ENCODE measurements around the gene KLHL26.

The KLHL26 gene

DNA sequence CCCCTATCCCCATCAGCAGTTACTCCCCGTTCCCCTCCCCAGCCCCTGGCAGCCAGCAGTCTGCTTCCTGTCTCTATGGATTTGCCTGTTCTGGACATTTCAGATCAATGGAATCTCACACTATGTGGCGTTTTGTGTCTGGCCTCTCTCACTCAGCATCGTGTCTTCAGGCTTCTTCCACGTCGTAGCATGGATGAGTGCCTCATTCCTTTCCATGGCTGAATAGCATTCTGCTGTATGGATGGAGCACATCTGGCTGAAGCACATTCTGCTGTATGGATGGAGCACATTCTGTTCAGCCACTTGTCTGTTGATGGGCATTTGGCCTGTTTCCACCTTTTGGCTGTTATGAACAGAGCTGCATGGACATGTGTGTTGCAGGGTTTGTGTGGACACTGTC, 76.2 kb downstream of the KLHL26 start:
- H3K9me3 ChIP-seq (ENCODE audit: insufficient read depth, low read length): no peaks in the 10 kb centered on the region
- no peak overlapping the region for H3K27ac ChIP-seq (ENCODE audit: low read length)
- no peak overlapping the region for H3K4me2 ChIP-seq (ENCODE audit: low read length)
- no peak overlapping the region for H2AFZ ChIP-seq (ENCODE audit: low read depth, low read length)
- peaks cover 21% of the 10 kb centered on the region for H4K20me1 ChIP-seq (ENCODE audit: insufficient read depth, low read length)
- H3K27me3 ChIP-seq (ENCODE audit: low read depth, low read length): no peaks in the 10 kb centered on the region
- H3K4me3 ChIP-seq (ENCODE audit: low read length): no peak overlapping the region
- H3K9ac ChIP-seq (ENCODE audit: low read length): no peak overlapping the region
- H3K36me3 ChIP-seq (replicated peaks; ENCODE audit: low read depth, low read length): no peaks in the 10 kb centered on the region
- H3K4me1 ChIP-seq (ENCODE audit: low read length): peaks cover 4% of the 10 kb centered on the region
- TF ChIP-seq EZH2phosphoT487 (IDR thresholded peaks at IDR 0.05; ENCODE audit: low read depth): no peak
- TF ChIP-seq, protein P1, sequence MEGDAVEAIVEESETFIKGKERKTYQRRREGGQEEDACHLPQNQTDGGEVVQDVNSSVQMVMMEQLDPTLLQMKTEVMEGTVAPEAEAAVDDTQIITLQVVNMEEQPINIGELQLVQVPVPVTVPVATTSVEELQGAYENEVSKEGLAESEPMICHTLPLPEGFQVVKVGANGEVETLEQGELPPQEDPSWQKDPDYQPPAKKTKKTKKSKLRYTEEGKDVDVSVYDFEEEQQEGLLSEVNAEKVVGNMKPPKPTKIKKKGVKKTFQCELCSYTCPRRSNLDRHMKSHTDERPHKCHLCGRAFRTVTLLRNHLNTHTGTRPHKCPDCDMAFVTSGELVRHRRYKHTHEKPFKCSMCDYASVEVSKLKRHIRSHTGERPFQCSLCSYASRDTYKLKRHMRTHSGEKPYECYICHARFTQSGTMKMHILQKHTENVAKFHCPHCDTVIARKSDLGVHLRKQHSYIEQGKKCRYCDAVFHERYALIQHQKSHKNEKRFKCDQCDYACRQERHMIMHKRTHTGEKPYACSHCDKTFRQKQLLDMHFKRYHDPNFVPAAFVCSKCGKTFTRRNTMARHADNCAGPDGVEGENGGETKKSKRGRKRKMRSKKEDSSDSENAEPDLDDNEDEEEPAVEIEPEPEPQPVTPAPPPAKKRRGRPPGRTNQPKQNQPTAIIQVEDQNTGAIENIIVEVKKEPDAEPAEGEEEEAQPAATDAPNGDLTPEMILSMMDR (IDR thresholded peaks at IDR 0.05; ENCODE audit: low read depth, low read length): no peak
- no peaks in the 10 kb centered on the region for H3K79me2 ChIP-seq (ENCODE audit: low read length)

DNA sequence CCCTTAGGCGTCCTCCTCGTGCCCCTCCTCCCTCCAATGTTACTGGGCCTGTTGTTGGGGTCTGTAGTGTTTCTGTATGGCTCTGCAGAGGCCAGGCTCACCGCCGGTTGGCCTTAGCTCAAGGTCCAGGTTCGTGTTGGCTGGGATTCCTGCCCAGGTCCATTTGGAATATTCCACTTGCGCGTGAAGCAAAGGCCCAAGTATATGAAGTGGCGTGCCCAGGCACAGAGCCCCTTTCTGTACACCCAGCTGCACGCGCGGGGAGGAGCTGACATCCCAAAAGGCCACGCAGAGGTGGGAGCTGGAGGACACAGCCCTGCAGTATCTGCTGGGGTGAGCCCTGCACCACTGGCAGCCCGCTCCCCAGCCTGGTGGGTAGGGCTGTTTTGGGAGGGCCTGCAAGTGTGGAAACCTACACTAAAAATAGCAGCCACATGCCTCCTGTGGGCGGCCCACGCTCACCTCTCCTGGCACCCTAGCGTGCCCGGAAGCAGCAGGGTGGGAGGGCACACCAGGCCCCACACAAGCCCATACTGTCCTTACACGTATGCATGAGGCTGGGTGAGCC, 76.8 kb downstream of the KLHL26 start:
- Histone ChIP-seq H3K36me3 (replicated peaks; ENCODE audit: low read depth, low read length) (no peaks in the 10 kb centered on the region), H3K27ac (ENCODE audit: low read length) (no peak overlapping the region), H4K20me1 (ENCODE audit: insufficient read depth, low read length) (peaks cover 14% of the 10 kb centered on the region), H3K9ac (ENCODE audit: low read length) (no peak overlapping the region), H3K4me2 (ENCODE audit: low read length) (no peak overlapping the region), H3K4me1 (ENCODE audit: low read length) (peaks cover 8% of the 10 kb centered on the region), H3K27me3 (ENCODE audit: low read depth, low read length) (no peaks in the 10 kb centered on the region), H2AFZ (ENCODE audit: low read depth, low read length) (no peak overlapping the region), H3K79me2 (ENCODE audit: low read length) (no peaks in the 10 kb centered on the region), H3K9me3 (ENCODE audit: insufficient read depth, low read length) (no peaks in the 10 kb centered on the region), H3K4me3 (ENCODE audit: low read length) (no peak overlapping the region)
- TF ChIP-seq, protein P1 (IDR thresholded peaks at IDR 0.05; ENCODE audit: low read depth, low read length): no peak
- no peak for TF ChIP-seq EZH2phosphoT487 (IDR thresholded peaks at IDR 0.05; ENCODE audit: low read depth)

DNA sequence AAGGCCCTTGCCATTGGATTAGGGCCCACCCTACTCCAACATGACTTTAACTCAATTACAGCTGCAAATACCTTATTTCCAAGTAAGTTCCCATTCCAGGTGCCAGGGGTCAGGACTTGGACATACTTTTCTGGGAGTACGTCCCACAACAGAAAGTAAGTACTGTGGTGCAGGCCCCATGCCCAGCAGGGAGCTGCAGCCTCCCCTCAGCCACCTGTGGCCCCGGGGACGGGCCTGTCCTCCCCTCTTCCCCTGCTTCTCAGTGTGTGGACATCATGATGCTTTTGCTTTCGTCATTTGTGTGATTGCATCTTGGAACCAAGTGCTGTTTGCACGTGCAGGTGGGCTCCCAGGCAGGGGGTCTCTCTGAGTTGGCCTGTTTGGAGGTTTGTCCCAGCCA, 78.6 kb downstream of the KLHL26 start:
- H3K79me2 ChIP-seq (ENCODE audit: low read length): no peaks in the 10 kb centered on the region
- no peak overlapping the region for H2AFZ ChIP-seq (ENCODE audit: low read depth, low read length)
- H3K27ac ChIP-seq (ENCODE audit: low read length): no peak overlapping the region
- peaks cover 15% of the 10 kb centered on the region for H4K20me1 ChIP-seq (ENCODE audit: insufficient read depth, low read length)
- TF ChIP-seq EZH2phosphoT487 (IDR thresholded peaks at IDR 0.05; ENCODE audit: low read depth): no peak
- TF ChIP-seq, protein P1 (IDR thresholded peaks at IDR 0.05; ENCODE audit: low read depth, low read length): no peak
- no peak overlapping the region for H3K4me2 ChIP-seq (ENCODE audit: low read length)
- H3K9ac ChIP-seq (ENCODE audit: low read length): no peak overlapping the region
- no peaks in the 10 kb centered on the region for H3K36me3 ChIP-seq (replicated peaks; ENCODE audit: low read depth, low read length)
- H3K4me3 ChIP-seq (ENCODE audit: low read length): no peak overlapping the region
- H3K27me3 ChIP-seq (ENCODE audit: low read depth, low read length): no peaks in the 10 kb centered on the region
- H3K4me1 ChIP-seq (ENCODE audit: low read length): peaks cover 8% of the 10 kb centered on the region
- no peaks in the 10 kb centered on the region for H3K9me3 ChIP-seq (ENCODE audit: insufficient read depth, low read length)

DNA sequence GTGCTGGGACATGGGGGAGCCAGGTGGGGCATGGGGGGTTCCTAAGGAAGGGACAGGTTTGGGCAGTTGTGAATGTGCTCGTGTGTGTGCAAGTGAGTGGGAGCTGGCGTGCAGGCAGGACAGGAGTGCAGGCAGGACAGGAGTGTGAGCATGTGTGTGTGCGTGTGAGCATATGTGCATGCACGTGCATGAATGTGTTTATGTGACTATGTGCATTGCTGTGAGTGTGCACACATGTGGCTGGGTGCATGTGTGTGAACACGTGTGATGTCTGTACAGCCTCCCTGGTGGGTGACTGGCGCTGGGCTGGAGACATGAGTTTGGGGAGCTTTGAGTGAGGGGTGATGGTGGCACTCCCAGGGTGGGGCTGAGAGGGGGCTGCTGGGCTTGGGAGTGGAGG, 80.0 kb downstream of the KLHL26 start:
- Histone ChIP-seq H3K9ac (ENCODE audit: low read length) (no peak overlapping the region), H2AFZ (ENCODE audit: low read depth, low read length) (no peak overlapping the region), H3K27me3 (ENCODE audit: low read depth, low read length) (no peaks in the 10 kb centered on the region), H3K4me2 (ENCODE audit: low read length) (no peak overlapping the region), H3K4me3 (ENCODE audit: low read length) (no peak overlapping the region), H3K27ac (ENCODE audit: low read length) (no peak overlapping the region), H3K79me2 (ENCODE audit: low read length) (no peaks in the 10 kb centered on the region), H4K20me1 (ENCODE audit: insufficient read depth, low read length) (peaks cover 17% of the 10 kb centered on the region), H3K9me3 (ENCODE audit: insufficient read depth, low read length) (no peaks in the 10 kb centered on the region), H3K36me3 (replicated peaks; ENCODE audit: low read depth, low read length) (no peaks in the 10 kb centered on the region), H3K4me1 (ENCODE audit: low read length) (peaks cover 8% of the 10 kb centered on the region)
- TF ChIP-seq EZH2phosphoT487 (IDR thresholded peaks at IDR 0.05; ENCODE audit: low read depth): no peak
